Ovary (tissue), 9 donors: ENCODE results near the gene TNFRSF9. TPM values are rescaled to one million over a fixed set of nuclear protein-coding genes. Genes with fewer than 3 reads are reported as not detected.
A peak's percentile ranks its signal among the peaks of the same experiment; 100 is the strongest.

Experiments used
- DNase-seq, 5 donors: peaks; one replicate each; pipeline ENCODE4 v3.0.0-alpha.2; 2019 to 2020
- H3K27ac ChIP-seq, 2 donors: fragments of 200-600 bp; one replicate each; pipeline versions ENCODE4 v1.5.1 to v1.8.0; 2019 to 2022
- H3K27me3 ChIP-seq: fragments of 200-600 bp; one replicate; pipeline ENCODE4 v1.8.0; 2022
- H3K36me3 ChIP-seq: fragments of 200-600 bp; sonication (generic); one replicate; pipeline ENCODE4 v1.5.1; 2019
- H3K4me1 ChIP-seq: one replicate; pipeline ENCODE4 v1.8.1; 2013; ENCODE audit warnings: mild to moderate bottlenecking, moderate library complexity; ENCODE audit not compliant: insufficient read depth
- H3K4me3 ChIP-seq: fragments of 200-600 bp; sonication (generic); one replicate; pipeline ENCODE4 v1.5.1; 2017
- H3K9me3 ChIP-seq, 2 donors: fragments of 200-600 bp in 1 of 2; sonication (generic) in 1 of 2; one replicate each; pipeline versions ENCODE4 v1.5.1 to v1.8.1; 2013 to 2019; ENCODE audit warnings: mild to moderate bottlenecking in 1 of 2, moderate library complexity in 1 of 2
- EP300 ChIP-seq: sonication (generic); formaldehyde crosslinking; IDR thresholded peaks from one replicate; pipeline ENCODE4 v1.6.1; 2017; ENCODE audit warnings: antibody characterized with exemption
- POLR2A ChIP-seq: fragments of 450-650 bp; IDR thresholded peaks from one replicate; pipeline ENCODE4 v1.6.1; 2017; ENCODE audit warnings: antibody characterized with exemption, mild to moderate bottlenecking, moderate library complexity
- WGBS, 3 donors: extraction: QIAGEN DNeasy Blood & Tissue Kit in 1 of 3; methylation state at CpG; one replicate each; pipeline versions ENCODE4 v1.1.5 to v1.1.7; 2013 to 2017; 5-methylcytosine and 5-hydroxymethylcytosine counted together
- intact Hi-C, 4 donors: fragments of 100-400 bp; cut with DNase I; formaldehyde crosslinking; loops; one replicate each; pipeline versions ENCODE4 v1.11.0 to v1.15.1; 2022 to 2023
- polyA plus RNA-seq, 2 donors: library from polyadenylated mRNA; stranded (reverse); fragments of 200-250 nt in 1 of 2; fragments of 350-450 nt in 1 of 2; fragmentation: Illumina TruSeq in 1 of 2; extraction: RNeasy Lipid Tissue Mini Kit (QIAGEN cat#74804) in 1 of 2; gene quantifications; one replicate each; pipeline ENCODE4 v1.2.3, GENCODE V29; 2013 to 2014
- total RNA-seq, 7 donors: library from RNA; depleted of rRNA in 2 of 7; stranded (reverse); fragments of >200 nt in 2 of 7; fragmentation: NEBNext Ultra II Directional in 3 of 7; extraction: Animal tissue kit (Norgen Biotek cat#: 25700) in 3 of 7; gene quantifications; one replicate each; pipeline versions ENCODE4 v1.1.0 to v1.2.4, GENCODE V29; 2016 to 2023
- TF ChIP-seq, protein P1 (sequence below), 3 donors: fragments of 450-650 bp in 2 of 3; fragments of 200-600 bp in 1 of 3; IDR thresholded peaks; one replicate each; pipeline versions ENCODE4 v1.5.1 to v1.8.0; 2016 to 2022; ENCODE audit warnings: antibody characterized with exemption in 3 of 3, mild to moderate bottlenecking in 1 of 3
- donor health status: DM: no; HTN: no; CAD: no; lungs with moderate emphysema.
- donor health status: DM: no; HTN: no; CAD: no.
- donor health status: Bipolar disorder and iron deficiency.
- donor health status: DM: yes; HTN: yes; CAD: no.
- donor health status: DM: no; HTN: no; CAD: no.
- donor health status: DM: yes; HTN: yes; CAD: no.

Gene TNFRSF9
- total and polyA plus RNA-seq, 9 donors = 0.05 to 0.10 (median 0.08) TPM; not detected in 6

GRCh38 chr1:7962636-7963377, 22.2 kb upstream of the TNFRSF9 start:
- Histone ChIP-seq H3K4me1 (peaks cover 3% of the 10 kb centered on the region), H3K9me3 (no peaks in the 10 kb centered on the region), H3K27ac (no peak overlapping the region), H3K27me3 (no peaks in the 10 kb centered on the region), H3K4me3 (no peak overlapping the region), H3K36me3 (no peaks in the 10 kb centered on the region)
- 85 to 87% (median 86%) methylated on average over 11 of the region's 11 CpGs for WGBS, 3 donors
- peak in 1 of 5 donors; percentile 17 for DNase-seq
- no peak for TF ChIP-seq POLR2A
- TF ChIP-seq, protein P1, sequence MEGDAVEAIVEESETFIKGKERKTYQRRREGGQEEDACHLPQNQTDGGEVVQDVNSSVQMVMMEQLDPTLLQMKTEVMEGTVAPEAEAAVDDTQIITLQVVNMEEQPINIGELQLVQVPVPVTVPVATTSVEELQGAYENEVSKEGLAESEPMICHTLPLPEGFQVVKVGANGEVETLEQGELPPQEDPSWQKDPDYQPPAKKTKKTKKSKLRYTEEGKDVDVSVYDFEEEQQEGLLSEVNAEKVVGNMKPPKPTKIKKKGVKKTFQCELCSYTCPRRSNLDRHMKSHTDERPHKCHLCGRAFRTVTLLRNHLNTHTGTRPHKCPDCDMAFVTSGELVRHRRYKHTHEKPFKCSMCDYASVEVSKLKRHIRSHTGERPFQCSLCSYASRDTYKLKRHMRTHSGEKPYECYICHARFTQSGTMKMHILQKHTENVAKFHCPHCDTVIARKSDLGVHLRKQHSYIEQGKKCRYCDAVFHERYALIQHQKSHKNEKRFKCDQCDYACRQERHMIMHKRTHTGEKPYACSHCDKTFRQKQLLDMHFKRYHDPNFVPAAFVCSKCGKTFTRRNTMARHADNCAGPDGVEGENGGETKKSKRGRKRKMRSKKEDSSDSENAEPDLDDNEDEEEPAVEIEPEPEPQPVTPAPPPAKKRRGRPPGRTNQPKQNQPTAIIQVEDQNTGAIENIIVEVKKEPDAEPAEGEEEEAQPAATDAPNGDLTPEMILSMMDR (IDR thresholded peaks at IDR 0.05) = no peak
- TF ChIP-seq EP300 = no peak
- intact Hi-C loops = no loop called here

- H3K27ac ChIP-seq = peak overlapping the region; percentile 81 to 91
These were observed 21.3 kb upstream of the TNFRSF9 start for GRCh38 chr1:7962014-7962335.

DNA sequence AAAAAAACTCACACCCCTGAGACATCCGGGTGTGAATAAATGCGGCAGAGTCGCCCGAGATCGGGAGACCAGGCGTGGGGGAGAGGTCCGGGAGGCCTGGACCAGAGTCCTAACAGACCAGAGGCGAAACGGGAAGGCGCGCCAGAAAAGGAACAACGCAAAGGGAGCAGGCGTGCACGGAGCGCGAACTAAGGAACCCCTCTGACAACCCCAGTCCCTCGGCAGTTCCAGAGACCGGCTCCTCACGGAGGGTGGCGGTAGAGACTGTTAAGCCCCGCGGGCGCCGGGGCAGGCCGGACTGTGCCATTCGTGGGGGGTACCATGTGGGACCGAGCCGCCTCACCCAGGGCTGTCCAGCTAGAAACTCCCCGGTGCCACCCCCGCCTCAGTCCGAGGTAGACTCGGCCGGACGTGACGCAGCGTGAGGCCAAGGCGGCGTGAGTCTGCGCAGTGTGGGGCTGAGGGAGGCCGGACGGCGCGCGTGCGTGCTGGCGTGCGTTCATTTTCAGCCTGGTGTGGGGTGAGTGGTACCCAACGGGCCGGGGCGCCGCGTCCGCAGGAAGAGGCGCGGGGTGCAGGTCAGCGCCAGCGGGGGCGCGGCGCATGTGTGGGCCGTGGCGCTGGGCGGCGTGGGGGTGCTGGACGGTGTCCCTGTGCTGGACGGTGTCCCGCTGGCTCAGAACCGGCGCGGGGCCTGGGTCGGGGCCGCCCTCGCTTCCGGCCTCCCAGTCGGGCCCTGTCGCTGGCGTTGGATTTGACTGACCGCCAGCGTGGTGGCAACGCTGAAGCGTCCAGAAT, 20.8 kb upstream of the TNFRSF9 start, which contains the start of gene PARK7:
Gene PARK7, plus strand, starts transcription at position 496 of the 798 bp plus-strand sequence. CDS start 1,075 bp downstream, outside the sequence.
- DNase-seq = peak; percentile 99 to 100 (median 100)
- peak within 1 kb of the TSS; percentile 81 to 91 for H3K27ac ChIP-seq
- no peaks in the 10 kb centered on the region for H3K27me3 ChIP-seq
- WGBS, 3 donors = 0 to 1% (median 0%) methylated on average over 79 to 81 of the region's 81 CpGs
- intact Hi-C loops = no loop called here
- peak within 1 kb of the TSS; percentile 89 for H3K4me3 ChIP-seq
- TF ChIP-seq, protein P1 (IDR thresholded peaks at IDR 0.05) = peak; percentile 28 to 63 (median 60)
- TF ChIP-seq EP300 = no peak
- peak; percentile 93 for TF ChIP-seq POLR2A
- H3K36me3 ChIP-seq = no peaks in the 10 kb centered on the region
- no peaks in the 10 kb centered on the region for H3K9me3 ChIP-seq
- peaks cover 2% of the 10 kb centered on the region for H3K4me1 ChIP-seq

More at GRCh38 chr1:7962014-7962335, 21.3 kb upstream of the TNFRSF9 start:
- Histone ChIP-seq H3K9me3 (no peaks in the 10 kb centered on the region), H3K36me3 (no peaks in the 10 kb centered on the region), H3K4me3 (peak overlapping the region; percentile 89), H3K4me1 (peaks cover 2% of the 10 kb centered on the region), H3K27me3 (no peaks in the 10 kb centered on the region)
- TF ChIP-seq, protein P1 (IDR thresholded peaks at IDR 0.05) = no peak
- TF ChIP-seq POLR2A (no peak), EP300 (no peak)
- no peak for DNase-seq
- intact Hi-C loops = no loop called here
- 0 to 1% (median 1%) methylated on average over 10 of the region's 10 CpGs for WGBS, 3 donors

- peak overlapping the region; percentile 35 to 91 for H3K27ac ChIP-seq
- peak overlapping the region; percentile 89 for H3K4me3 ChIP-seq
- H3K27me3 ChIP-seq = no peaks in the 10 kb centered on the region
- no peak for DNase-seq
- peaks cover 2% of the 10 kb centered on the region for H3K4me1 ChIP-seq
- no peaks in the 10 kb centered on the region for H3K36me3 ChIP-seq
- WGBS, 3 donors = 0 to 1% (median 0%) methylated on average over 3 of the region's 3 CpGs
- intact Hi-C loops = no loop called here
- H3K9me3 ChIP-seq = no peaks in the 10 kb centered on the region
- TF ChIP-seq, protein P1 (IDR thresholded peaks at IDR 0.05) = no peak
- no peak for TF ChIP-seq EP300
- no peak for TF ChIP-seq POLR2A
These were observed 20.2 kb upstream of the TNFRSF9 start for GRCh38 chr1:7960867-7961215.
